ENCODE data around the gene VTI1B. TPM values are rescaled to one million over a fixed set of nuclear protein-coding genes. Genes with fewer than 3 reads are reported as not detected.

VTI1B gene
- total RNA-seq, 2 experiments from 2014 or later, result 74.2 to 78.3 TPM

DNA sequence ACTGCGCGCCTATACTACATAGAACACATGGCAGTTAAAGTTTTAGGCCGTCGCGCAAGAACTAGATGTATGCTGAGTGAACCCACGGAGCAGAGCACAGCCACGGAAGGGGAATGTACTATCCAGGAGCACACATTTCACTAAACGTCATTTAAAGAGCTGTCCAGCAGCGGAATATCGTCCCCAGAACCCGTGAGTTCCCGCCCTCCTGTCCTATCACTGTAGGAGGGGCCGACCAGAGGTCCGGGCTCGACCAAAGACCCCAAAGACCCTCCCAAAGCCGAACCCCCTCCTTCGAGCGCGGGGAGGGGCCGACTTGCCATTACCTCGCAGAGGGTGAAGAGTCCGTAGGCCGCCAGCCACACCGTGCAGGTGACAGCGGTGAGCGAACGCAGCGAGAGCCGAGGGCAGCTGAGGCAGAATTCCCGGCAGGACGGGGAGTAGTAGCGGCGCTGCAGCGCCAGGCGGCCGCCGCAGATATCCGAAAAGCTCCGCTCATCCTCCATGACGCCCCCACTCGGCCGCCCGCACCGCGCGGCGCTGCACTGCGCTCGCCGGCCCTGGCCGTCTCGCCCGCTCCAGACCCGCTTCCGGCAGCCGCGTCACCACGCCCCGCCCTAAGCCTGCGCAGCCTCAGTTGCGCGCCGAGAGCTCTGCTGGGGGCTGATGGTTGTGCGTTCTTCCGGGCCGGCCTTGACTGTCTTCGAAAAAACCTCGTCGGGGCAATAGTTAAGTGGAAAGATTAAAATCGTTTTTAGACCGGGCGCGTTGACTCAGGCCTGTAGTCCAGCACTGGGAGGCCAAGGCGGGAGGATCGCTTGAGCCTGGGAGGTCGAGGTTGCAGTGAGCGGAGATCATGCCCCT lies 74.5 kb downstream of the VTI1B start, which contains the start of gene PIGH:
TSS of gene PIGH (minus strand) at position 571 of the 864 bp plus-strand sequence. CDS start at position 506, 65 bp downstream.
- DNase-seq, result peak; percentile 95
- Mint-ChIP-seq H3K4me1 (ENCODE audit: low read depth) (peaks cover 38% of the 10 kb centered on the region), H3K27me3 (ENCODE audit: low read depth) (no peaks in the 10 kb centered on the region), H3K27ac (peak within 1 kb of the TSS; percentile 93), H3K9me3 (no peaks in the 10 kb centered on the region), H3K36me3 (ENCODE audit: low read depth) (peaks cover 6% of the 10 kb centered on the region), H3K4me3 (peak within 1 kb of the TSS; percentile 84)
- intact Hi-C loops (cut with micrococcal nuclease), result loop anchor here (1.0 to 5.0 kb wide), 7 partner anchors 19 to 767 kb away; partner anchors contain the start of genes ARG2, EIF2S1, RAD51B and RDH11
- CTCF ChIA-PET, result interaction anchor here (0.6 to 4.9 kb wide), 22 partner anchors 9 to 172 kb away, joined by 3 to 28 read pairs (median 5); no protein-coding TSS in a partner anchor

Other genes with a start within 250 kb of the VTI1B start
- under 1 TPM; 0.49 to 0.64 TPM for gene TMEM229B, start 185.9 kb downstream of the VTI1B start, total RNA-seq
- 1 to 10 TPM; 2.2 to 2.5 TPM for gene PLEKHH1, start 141.3 kb downstream of the VTI1B start, total RNA-seq
- gene PIGH, start 74.4 kb downstream of the VTI1B start, total RNA-seq, result 10 to 100 TPM; 11.9 to 12.4 TPM
- gene ARG2, start 54.7 kb downstream of the VTI1B start, total RNA-seq, result 10 to 100 TPM; 20.3 to 20.8 TPM
- gene RDH11, start 21.1 kb upstream of the VTI1B start, total RNA-seq, result 10 to 100 TPM; 58.5 to 64.3 TPM
- gene RDH12, start 27.3 kb upstream of the VTI1B start, total RNA-seq, result not detected
- gene ZFYVE26, start 142.0 kb upstream of the VTI1B start, total RNA-seq, result 10 to 100 TPM; 11.7 to 12.1 TPM
- 10 to 100 TPM; 44.8 to 47.6 TPM for gene RAD51B, start 145.1 kb upstream of the VTI1B start, total RNA-seq